K562 (cell line): ENCODE results near the gene ARHGAP15. TPM values are rescaled to one million over a fixed set of nuclear protein-coding genes. Genes with fewer than 3 reads are reported as not detected.

Source experiments
- polyA plus RNA-seq, 8 experiments: library from polyadenylated mRNA; depleted of rRNA in 4 of 8; stranded (reverse) in 5 of 8; unstranded in 3 of 8; fragments of >200 nt; fragmentation: Nextera tagmentation in 2 of 8; fragmentation: Illumina TruSeq in 1 of 8; extraction: Ambion mirVana in 2 of 8; extraction: Trizol in 1 of 8; gene quantifications; 2 replicates each; pipeline versions ENCODE4 v1.2.1 to v1.2.3, GENCODE V29; 2011 to 2014; ENCODE audit warnings: inconsistent platforms in 1 of 8, missing spikeins in 1 of 8
- total RNA-seq, 7 experiments: library from RNA; depleted of rRNA in 6 of 7; stranded (reverse); fragments of >200 nt in 6 of 7; fragmentation: Illumina TruSeq in 2 of 7; extraction: Trizol in 2 of 7; gene quantifications; 2 replicates each; pipeline versions ENCODE4 v1.2.1 to v1.2.3, GENCODE V29; 2011 to 2021; ENCODE audit warnings: low replicate concordance in 1 of 7
- TF ChIP-seq, protein P1 (sequence below): fragments of 200-600 bp; sonication (generic); IDR thresholded peaks from one replicate; pipeline ENCODE4 v1.6.1; 2012; ENCODE audit warnings: mild to moderate bottlenecking, low read depth, low read length, inconsistent platforms

The ARHGAP15 gene
- total and polyA plus RNA-seq, 9 of the 15 experiments (the other 6 are each of a cell fraction or from before 2014, with no cell fraction given): 1.5 to 17.9 (median 7.9) TPM

DNA sequence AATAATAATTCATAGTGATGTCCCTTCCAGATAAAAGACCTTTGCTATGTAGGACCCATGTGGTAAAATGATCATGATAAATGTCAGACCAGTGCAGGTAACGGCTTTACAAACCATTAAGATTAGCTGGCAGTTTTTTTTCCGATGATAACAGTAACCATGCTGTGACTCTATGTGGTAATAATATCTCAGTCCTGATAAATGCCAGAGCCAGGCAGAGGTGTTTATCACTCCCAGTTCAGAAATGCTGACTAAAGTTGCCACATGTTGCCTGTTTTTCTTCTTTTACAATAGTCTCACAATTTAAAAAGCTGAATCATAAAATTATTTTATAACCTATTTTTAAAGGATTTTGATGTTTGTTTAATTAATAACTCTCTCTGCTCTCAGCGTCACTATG lies 565.1 kb downstream of the ARHGAP15 start (continued):
- TF ChIP-seq, protein P1, sequence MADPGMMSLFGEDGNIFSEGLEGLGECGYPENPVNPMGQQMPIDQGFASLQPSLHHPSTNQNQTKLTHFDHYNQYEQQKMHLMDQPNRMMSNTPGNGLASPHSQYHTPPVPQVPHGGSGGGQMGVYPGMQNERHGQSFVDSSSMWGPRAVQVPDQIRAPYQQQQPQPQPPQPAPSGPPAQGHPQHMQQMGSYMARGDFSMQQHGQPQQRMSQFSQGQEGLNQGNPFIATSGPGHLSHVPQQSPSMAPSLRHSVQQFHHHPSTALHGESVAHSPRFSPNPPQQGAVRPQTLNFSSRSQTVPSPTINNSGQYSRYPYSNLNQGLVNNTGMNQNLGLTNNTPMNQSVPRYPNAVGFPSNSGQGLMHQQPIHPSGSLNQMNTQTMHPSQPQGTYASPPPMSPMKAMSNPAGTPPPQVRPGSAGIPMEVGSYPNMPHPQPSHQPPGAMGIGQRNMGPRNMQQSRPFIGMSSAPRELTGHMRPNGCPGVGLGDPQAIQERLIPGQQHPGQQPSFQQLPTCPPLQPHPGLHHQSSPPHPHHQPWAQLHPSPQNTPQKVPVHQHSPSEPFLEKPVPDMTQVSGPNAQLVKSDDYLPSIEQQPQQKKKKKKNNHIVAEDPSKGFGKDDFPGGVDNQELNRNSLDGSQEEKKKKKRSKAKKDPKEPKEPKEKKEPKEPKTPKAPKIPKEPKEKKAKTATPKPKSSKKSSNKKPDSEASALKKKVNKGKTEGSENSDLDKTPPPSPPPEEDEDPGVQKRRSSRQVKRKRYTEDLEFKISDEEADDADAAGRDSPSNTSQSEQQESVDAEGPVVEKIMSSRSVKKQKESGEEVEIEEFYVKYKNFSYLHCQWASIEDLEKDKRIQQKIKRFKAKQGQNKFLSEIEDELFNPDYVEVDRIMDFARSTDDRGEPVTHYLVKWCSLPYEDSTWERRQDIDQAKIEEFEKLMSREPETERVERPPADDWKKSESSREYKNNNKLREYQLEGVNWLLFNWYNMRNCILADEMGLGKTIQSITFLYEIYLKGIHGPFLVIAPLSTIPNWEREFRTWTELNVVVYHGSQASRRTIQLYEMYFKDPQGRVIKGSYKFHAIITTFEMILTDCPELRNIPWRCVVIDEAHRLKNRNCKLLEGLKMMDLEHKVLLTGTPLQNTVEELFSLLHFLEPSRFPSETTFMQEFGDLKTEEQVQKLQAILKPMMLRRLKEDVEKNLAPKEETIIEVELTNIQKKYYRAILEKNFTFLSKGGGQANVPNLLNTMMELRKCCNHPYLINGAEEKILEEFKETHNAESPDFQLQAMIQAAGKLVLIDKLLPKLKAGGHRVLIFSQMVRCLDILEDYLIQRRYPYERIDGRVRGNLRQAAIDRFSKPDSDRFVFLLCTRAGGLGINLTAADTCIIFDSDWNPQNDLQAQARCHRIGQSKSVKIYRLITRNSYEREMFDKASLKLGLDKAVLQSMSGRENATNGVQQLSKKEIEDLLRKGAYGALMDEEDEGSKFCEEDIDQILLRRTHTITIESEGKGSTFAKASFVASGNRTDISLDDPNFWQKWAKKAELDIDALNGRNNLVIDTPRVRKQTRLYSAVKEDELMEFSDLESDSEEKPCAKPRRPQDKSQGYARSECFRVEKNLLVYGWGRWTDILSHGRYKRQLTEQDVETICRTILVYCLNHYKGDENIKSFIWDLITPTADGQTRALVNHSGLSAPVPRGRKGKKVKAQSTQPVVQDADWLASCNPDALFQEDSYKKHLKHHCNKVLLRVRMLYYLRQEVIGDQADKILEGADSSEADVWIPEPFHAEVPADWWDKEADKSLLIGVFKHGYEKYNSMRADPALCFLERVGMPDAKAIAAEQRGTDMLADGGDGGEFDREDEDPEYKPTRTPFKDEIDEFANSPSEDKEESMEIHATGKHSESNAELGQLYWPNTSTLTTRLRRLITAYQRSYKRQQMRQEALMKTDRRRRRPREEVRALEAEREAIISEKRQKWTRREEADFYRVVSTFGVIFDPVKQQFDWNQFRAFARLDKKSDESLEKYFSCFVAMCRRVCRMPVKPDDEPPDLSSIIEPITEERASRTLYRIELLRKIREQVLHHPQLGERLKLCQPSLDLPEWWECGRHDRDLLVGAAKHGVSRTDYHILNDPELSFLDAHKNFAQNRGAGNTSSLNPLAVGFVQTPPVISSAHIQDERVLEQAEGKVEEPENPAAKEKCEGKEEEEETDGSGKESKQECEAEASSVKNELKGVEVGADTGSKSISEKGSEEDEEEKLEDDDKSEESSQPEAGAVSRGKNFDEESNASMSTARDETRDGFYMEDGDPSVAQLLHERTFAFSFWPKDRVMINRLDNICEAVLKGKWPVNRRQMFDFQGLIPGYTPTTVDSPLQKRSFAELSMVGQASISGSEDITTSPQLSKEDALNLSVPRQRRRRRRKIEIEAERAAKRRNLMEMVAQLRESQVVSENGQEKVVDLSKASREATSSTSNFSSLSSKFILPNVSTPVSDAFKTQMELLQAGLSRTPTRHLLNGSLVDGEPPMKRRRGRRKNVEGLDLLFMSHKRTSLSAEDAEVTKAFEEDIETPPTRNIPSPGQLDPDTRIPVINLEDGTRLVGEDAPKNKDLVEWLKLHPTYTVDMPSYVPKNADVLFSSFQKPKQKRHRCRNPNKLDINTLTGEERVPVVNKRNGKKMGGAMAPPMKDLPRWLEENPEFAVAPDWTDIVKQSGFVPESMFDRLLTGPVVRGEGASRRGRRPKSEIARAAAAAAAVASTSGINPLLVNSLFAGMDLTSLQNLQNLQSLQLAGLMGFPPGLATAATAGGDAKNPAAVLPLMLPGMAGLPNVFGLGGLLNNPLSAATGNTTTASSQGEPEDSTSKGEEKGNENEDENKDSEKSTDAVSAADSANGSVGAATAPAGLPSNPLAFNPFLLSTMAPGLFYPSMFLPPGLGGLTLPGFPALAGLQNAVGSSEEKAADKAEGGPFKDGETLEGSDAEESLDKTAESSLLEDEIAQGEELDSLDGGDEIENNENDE: no peak
